Loucy (cell line): Measurements from ENCODE around the gene SLC7A11.

Experiments
- H2AFZ ChIP-seq: fragments of 200-600 bp; sonication (generic); 2 replicates; pipeline ENCODE4 v1.6.0; 2016; ENCODE audit warnings: antibody characterized with exemption, mild to moderate bottlenecking, low read length, moderate library complexity
- H3F3A ChIP-seq: fragments of 200-600 bp; 2 replicates; pipeline ENCODE4 v1.6.0; 2016; ENCODE audit warnings: antibody characterized with exemption, low read depth, mild to moderate bottlenecking
- H3K27me3 ChIP-seq: fragments of 200-600 bp; sonication (generic); 2 replicates; pipeline ENCODE4 v1.6.1; 2014; ENCODE audit warnings: low read length, mild to moderate bottlenecking; ENCODE audit not compliant: insufficient read depth, poor library complexity, severe bottlenecking
- H3K36me3 ChIP-seq: fragments of 200-600 bp; sonication (generic); 2 replicates; pipeline ENCODE4 v1.6.1; 2016; ENCODE audit warnings: low read length; ENCODE audit not compliant: insufficient read depth
- H3K4me1 ChIP-seq: fragments of 200-600 bp; sonication (generic); 2 replicates; pipeline ENCODE4 v1.5.1; 2014; ENCODE audit warnings: low read length, mild to moderate bottlenecking; ENCODE audit not compliant: insufficient read depth, poor library complexity, severe bottlenecking
- H3K4me2 ChIP-seq: fragments of 200-600 bp; sonication (generic); 2 replicates; pipeline ENCODE4 v1.6.0; 2014; ENCODE audit warnings: antibody characterized with exemption, low read length, low read depth, mild to moderate bottlenecking; ENCODE audit not compliant: poor library complexity, severe bottlenecking
- H3K4me3 ChIP-seq: fragments of 200-600 bp; sonication (generic); 2 replicates; pipeline ENCODE4 v1.5.1; 2014; ENCODE audit warnings: low read length, mild to moderate bottlenecking, mixed read lengths; ENCODE audit not compliant: poor library complexity, severe bottlenecking
- H3K79me2 ChIP-seq: fragments of 200-600 bp; sonication (generic); 2 replicates; pipeline ENCODE4 v1.6.1; 2014; ENCODE audit warnings: low read length; ENCODE audit not compliant: insufficient read depth
- H3K9ac ChIP-seq: fragments of 200-600 bp; sonication (generic); 2 replicates; pipeline ENCODE4 v1.6.0; 2014; ENCODE audit warnings: mild to moderate bottlenecking, low read depth, low read length, moderate library complexity; ENCODE audit not compliant: poor library complexity, severe bottlenecking
- H3K9me2 ChIP-seq: fragments of 200-600 bp; sonication (generic); replicated peaks from 2 replicates; pipeline ENCODE4 v1.6.1; 2016; ENCODE audit warnings: low read depth, low read length, mixed read lengths
- H3K9me3 ChIP-seq: fragments of 200-600 bp; sonication (generic); 2 replicates; pipeline ENCODE4 v1.6.1; 2014; ENCODE audit warnings: mild to moderate bottlenecking, antibody characterized with exemption, low read length, low read depth; ENCODE audit not compliant: insufficient read depth
- H4K20me1 ChIP-seq: fragments of 200-600 bp; sonication (generic); 2 replicates; pipeline ENCODE4 v1.6.0; 2014; ENCODE audit warnings: antibody characterized with exemption, low read length, mild to moderate bottlenecking; ENCODE audit not compliant: insufficient read depth, poor library complexity, severe bottlenecking
- CTCF ChIP-seq: fragments of 200-600 bp; sonication (generic); conservative IDR thresholded peaks from 2 replicates; pipeline ENCODE4 v1.5.1; 2014; ENCODE audit warnings: mild to moderate bottlenecking, antibody characterized with exemption, low read length
- EZH2phosphoT487 ChIP-seq: fragments of 200-600 bp; IDR thresholded peaks from 2 replicates; pipeline ENCODE4 v1.6.1; 2018; ENCODE audit warnings: antibody characterized with exemption, mild to moderate bottlenecking, moderate library complexity, borderline replicate concordance

The SLC7A11 gene

DNA sequence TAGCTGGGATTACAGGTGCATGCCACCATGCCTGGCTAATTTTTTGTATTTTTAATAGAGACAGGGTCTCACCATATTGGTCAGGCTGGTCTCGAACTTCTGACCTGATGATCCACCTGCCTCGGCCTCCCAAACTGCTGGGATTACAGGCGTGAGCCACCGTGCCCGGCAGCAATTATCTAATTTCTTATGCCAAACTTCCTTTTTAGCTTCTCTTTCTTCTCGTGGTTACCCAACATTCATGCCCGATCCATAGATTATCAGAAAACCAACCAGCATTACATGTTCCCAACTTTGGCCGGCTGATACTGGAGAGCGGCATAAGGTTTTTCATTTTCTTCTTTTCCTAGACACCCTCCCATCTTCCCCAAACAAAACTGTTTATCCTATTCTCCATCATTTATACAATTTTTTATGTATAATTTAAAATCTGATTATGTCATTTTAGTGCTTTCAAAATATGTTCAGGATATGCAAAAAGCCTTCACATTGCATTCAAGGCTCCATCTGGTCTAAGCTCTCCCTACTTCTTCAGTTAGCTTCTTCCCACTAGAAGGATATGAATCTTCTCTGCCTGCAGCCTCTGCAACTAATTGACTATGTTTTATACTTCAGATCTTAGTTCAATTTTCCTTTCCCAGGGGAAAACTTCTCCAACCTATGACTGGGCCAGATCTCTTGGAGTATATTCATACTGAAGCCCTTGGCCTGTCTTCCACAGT, 8.7 kb downstream of the SLC7A11 start:
- Histone ChIP-seq H3K79me2 (no peaks in the 10 kb centered on the region), H3K27me3 (no peaks in the 10 kb centered on the region), H2AFZ (no peak overlapping the region), H3K9me2 (no peaks in the 10 kb centered on the region), H4K20me1 (no peaks in the 10 kb centered on the region), H3K36me3 (no peaks in the 10 kb centered on the region), H3K9ac (no peak overlapping the region), H3K4me1 (peaks cover 10% of the 10 kb centered on the region), H3F3A (no peaks in the 10 kb centered on the region; the same call in 1 of the 2 replicates), H3K9me3 (no peaks in the 10 kb centered on the region), H3K4me2 (no peak overlapping the region), H3K4me3 (no peak overlapping the region)
- TF ChIP-seq CTCF: no peak
- no peak for TF ChIP-seq EZH2phosphoT487

- Histone ChIP-seq H3K9me3 (no peaks in the 10 kb centered on the region), H4K20me1 (no peaks in the 10 kb centered on the region), H3K36me3 (no peaks in the 10 kb centered on the region), H3K27me3 (no peaks in the 10 kb centered on the region), H3K79me2 (no peaks in the 10 kb centered on the region), H2AFZ (no peak overlapping the region), H3K4me1 (peaks cover 10% of the 10 kb centered on the region), H3K9me2 (no peaks in the 10 kb centered on the region), H3K9ac (no peak overlapping the region), H3K4me3 (no peak overlapping the region), H3K4me2 (no peak overlapping the region), H3F3A (no peaks in the 10 kb centered on the region; the same call in 1 of the 2 replicates)
- TF ChIP-seq CTCF (no peak), EZH2phosphoT487 (no peak)
These were observed 9.8 kb downstream of the SLC7A11 start for GRCh38 chr4:138232364-138232763.

- H3K4me1 ChIP-seq: no peaks in the 10 kb centered on the region
- H3K27me3 ChIP-seq: no peaks in the 10 kb centered on the region
- H3K79me2 ChIP-seq: no peaks in the 10 kb centered on the region
These were observed 12.1 kb downstream of the SLC7A11 start for GRCh38 chr4:138230048-138230447.

More at GRCh38 chr4:138230048-138230447, 12.1 kb downstream of the SLC7A11 start:
- no peaks in the 10 kb centered on the region for H3F3A ChIP-seq
- no peaks in the 10 kb centered on the region for H3K9me2 ChIP-seq
- no peak overlapping the region for H3K9ac ChIP-seq
- H2AFZ ChIP-seq: no peak overlapping the region
- no peaks in the 10 kb centered on the region for H3K36me3 ChIP-seq
- no peaks in the 10 kb centered on the region for H4K20me1 ChIP-seq
- no peak overlapping the region for H3K4me3 ChIP-seq
- H3K9me3 ChIP-seq: no peaks in the 10 kb centered on the region
- TF ChIP-seq CTCF: no peak
- TF ChIP-seq EZH2phosphoT487: no peak
- H3K4me2 ChIP-seq: no peak overlapping the region
